GM21390 (cell line): ENCODE measurements around the gene ERCC4.

ENCODE experiments used
- ATAC-seq: cut with Tn5 transposase; IDR thresholded peaks from one replicate; pipeline ENCODE4 v1.9.1; 2021; ENCODE audit not compliant: unreplicated experiment

ERCC4 gene

DNA sequence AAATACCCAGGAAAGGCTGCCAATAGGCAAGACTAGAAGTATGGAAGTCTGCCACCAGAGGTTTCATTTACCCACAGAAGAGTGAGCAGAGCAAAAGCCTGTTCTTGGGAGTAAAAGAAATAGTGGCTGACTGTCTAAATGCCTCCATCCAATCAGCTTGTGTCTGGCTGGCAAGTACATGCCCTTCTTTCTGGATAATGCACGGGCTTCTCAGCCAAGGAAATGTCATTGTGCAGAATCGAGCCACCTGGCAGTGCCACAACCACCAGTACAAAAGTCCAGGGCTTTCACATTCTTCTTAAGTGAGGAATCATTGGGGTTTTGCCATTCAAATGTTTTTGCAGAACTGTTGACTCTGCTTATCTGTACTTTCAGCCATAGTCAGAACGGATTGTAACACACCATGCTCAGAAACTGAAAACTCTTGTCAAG is 10.1 kb upstream of the ERCC4 start:
- no peak for ATAC-seq

GRCh38 chr16:13911306-13911705 is 8.6 kb upstream of the ERCC4 start:
- ATAC-seq = no peak

DNA sequence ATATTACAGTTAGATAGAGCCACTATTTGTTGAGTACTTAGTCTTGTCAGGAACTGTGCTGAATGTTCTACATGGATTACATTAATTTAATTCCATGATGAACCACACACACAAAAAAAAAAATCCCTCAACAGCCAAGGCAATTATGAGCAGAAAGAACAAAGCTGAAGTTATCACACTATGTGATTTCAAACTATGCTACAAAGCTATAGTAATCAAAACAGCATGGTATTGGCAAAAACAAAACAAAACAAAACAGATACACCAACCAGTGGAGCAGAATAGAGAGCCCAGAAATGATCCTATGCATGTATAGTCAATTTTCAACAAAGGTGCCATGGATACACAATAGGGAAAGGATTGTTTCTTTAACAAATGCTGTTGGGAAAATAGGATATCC is 8.1 kb upstream of the ERCC4 start:
- no peak for ATAC-seq

- no peak for ATAC-seq
Observed at GRCh38 chr16:13912891-13913290, 7.1 kb upstream of the ERCC4 start.

DNA sequence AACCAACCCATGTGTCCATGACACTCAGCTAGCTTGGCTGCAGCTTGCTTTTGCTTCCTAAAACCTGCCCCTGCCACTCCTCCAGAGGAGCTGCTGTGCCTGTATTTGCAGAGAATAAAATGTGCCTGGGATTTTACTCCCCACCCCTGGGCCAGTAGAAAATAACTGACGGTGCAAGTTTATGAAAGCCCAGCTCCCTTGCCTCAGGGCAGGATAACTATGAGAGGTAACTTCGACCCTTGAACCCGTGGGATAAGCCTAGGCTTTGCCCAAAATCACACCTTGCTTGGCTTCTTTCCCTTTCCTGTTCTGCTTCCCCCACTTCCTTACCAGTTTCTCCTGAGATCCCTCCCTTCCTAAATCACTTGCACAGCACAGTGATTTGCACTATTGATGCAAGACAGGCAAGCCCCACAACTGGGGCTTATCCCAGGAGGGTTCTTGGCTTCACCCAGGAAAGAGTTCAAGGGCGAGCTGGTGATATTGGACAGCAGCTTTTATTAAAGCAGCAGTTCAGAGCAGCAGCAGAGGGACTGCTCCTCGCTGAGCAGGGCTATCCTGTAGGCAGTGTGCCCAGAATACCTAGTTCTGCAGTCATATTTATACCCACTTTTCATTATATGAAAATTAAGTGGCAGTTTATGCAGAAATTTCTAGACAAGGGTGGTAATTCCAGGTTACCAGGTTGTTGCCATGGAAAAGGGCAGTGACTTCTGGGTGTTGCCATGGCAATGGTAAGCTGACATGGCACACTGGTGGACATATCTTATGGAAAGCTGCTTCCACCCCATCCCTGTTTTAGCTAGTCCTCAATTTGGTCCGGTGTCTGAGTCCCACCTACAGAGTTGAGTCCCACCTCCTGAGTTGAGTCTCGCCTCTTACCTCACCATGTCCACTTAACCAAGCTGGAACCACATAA is 6.3 kb upstream of the ERCC4 start:
- no peak for ATAC-seq

- no peak for ATAC-seq
Observed at GRCh38 chr16:13915033-13915635, 4.8 kb upstream of the ERCC4 start.

DNA sequence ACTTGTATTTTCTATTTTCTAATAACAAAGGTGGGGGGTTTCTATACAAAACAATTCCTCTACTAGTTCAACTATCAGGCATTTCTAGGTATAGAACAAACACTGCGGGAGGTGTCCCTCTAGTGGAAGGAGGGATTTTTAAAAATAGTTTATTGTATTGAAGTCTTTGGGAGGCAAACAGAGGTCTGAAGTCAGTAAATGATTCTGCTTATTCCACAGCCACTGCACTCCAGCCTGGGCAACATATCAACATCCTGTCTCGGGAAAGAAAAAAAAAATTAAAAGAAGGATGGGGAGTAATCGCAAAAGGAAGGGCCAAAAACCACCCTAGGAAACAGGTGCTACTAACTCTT is 648 bp upstream of the ERCC4 start:
- ATAC-seq = no peak

- no peak for ATAC-seq
Observed at GRCh38 chr16:13920510-13920818, 510 bp downstream of the ERCC4 start.

DNA sequence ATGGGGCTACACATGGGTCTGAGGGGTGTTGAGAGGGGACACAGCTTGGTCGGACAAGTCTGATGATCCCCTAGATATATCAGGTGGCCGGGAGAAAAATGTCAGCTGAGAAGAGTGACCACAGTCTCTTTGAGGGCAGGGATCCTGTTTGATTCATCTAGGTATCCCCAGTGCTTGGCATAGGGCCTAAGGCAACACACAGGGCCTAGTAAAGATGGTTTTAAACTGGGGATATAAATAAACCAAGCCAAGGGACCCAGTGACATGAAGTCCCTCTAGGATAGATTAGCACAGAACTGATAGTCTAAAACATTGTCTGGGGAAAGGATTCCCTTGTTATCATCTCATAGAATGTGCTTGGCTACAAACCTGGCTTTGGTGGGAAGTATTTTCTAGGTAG is 1.4 kb downstream of the ERCC4 start:
- no peak for ATAC-seq

- no peak for ATAC-seq
Observed at GRCh38 chr16:13923703-13924298, 3.8 kb downstream of the ERCC4 start.

- no peak for ATAC-seq
Observed at GRCh38 chr16:13926464-13926863, 6.5 kb downstream of the ERCC4 start.

DNA sequence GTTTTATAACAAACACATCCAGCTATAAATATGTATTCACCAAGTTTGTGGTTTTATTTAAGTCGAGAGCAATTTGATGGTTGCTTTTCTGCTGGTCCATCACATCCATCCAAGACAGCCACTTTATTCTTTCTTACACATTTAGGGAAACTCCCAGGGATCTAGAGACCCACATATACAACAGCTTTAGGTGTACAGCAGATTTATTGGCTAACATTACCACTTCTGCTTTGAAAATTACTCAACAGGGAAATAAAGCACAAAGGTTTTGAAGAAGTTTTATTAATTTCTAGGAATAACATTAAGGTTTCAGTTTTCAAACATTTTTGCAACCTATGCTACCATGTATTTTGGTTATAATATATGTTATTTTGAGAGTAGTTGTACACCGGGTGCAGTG is 6.9 kb downstream of the ERCC4 start:
- ATAC-seq = no peak

GRCh38 chr16:13928646-13929045 is 8.7 kb downstream of the ERCC4 start:
- ATAC-seq = no peak

GRCh38 chr16:13931845-13932244 is 11.9 kb downstream of the ERCC4 start:
- ATAC-seq = no peak

DNA sequence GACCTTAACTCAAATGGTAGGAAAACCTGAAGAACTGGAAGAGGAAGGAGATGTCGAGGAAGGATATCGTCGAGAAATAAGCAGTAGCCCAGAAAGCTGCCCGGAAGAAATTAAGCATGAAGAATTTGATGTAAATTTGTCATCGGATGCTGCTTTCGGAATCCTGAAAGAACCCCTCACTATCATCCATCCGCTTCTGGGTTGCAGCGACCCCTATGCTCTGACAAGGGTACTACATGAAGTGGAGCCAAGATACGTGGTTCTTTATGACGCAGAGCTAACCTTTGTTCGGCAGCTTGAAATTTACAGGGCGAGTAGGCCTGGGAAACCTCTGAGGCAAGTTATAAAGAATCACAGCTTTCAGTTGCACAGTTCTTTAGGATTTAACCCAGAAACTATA is 15.5 kb downstream of the ERCC4 start:
- no peak for ATAC-seq

DNA sequence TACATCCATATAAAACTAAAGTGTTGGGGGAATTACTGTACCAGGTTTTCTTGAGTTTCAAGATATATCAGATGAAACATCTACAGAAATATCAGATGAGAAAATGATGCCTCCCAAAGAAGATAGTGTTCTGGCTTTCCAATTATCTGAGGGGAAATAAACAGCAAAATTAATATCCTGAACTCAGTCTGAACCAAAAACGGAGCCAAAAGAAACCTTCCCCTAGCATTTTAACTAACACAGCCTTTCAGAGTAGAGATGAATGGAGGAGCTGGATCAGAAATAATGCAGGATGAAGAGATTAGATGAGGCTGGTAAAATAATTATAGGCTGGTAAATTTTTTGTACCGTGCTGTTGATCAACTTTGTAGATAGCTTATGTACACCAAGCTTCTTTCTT is 16.2 kb downstream of the ERCC4 start:
- ATAC-seq = no peak

DNA sequence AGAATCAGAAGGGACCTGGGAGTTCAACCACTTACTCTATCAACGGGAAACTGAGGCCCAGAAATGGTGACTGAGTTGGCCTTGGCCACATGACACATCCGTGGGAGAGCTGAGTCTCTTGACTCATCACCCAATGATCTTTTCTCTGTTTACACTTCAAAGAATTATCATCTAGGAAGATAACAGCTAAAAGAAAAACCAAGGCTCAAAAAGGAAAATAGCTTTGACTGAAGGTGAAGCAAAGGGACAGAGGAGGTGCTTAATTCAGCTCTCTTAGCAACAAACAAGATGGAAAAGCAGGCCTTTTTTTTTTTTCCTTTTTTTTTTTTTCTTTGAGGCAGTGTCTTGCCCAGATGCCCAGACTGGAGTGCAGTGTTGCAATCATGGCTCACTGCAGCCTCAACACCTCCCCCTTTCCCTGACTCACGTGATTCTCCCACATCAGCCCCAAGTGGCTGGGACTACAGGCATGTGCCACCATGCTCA is 16.7 kb downstream of the ERCC4 start:
- no peak for ATAC-seq

GRCh38 chr16:13937411-13937810 is 17.5 kb downstream of the ERCC4 start:
- ATAC-seq = no peak

DNA sequence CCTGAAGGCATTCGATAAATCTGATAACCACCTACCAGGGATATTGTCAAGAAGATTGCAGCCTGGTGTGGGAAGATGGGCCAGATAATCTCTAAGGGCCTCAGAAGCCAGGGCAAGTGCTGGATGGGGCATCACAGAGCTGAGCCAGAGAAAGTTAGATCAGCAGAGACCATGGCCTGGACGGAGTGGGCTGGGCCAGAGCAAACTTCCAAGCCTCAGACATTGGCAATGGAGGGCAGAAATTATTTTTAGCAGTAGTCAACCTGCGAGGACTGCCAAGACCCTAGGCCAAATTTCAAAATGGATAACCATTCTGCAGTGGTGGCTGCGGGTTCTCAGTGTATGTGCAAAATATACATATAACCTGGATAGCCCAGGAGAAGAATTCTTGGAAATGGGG is 18.5 kb downstream of the ERCC4 start:
- ATAC-seq = no peak

GRCh38 chr16:13939821-13940220 is 19.9 kb downstream of the ERCC4 start:
- no peak for ATAC-seq

GRCh38 chr16:13940397-13940933 is 20.5 kb downstream of the ERCC4 start:
- ATAC-seq = no peak

- no peak for ATAC-seq
Observed at GRCh38 chr16:13944816-13945215, 24.9 kb downstream of the ERCC4 start.
